Measurements from ENCODE around the gene MED23. TPM values are rescaled to one million over a fixed set of nuclear protein-coding genes. Genes with fewer than 3 reads are reported as not detected.

MED23 gene
- polyA plus RNA-seq, 2 donors: 8.3 to 12.8 TPM

GRCh38 chr6:131642987-131643611, 15.1 kb upstream of the MED23 start:
- Histone ChIP-seq H3K27me3 (ENCODE audit: control insufficient read depth in 1 of 2, insufficient read depth in 2 of 2, low read length in 2 of 2) (no peaks in the 10 kb centered on the region), H3K36me3 (ENCODE audit: control insufficient read depth in 2 of 2, insufficient read depth in 2 of 2, low read length in 1 of 2) (no peaks in the 10 kb centered on the region), H3K4me3 (ENCODE audit: low read depth in 1 of 2, low read length in 2 of 2) (no peak overlapping the region), H3K9me3 (ENCODE audit: control insufficient read depth in 2 of 2, insufficient read depth in 1 of 2, low read depth in 1 of 2, low read length in 1 of 2) (no peaks in the 10 kb centered on the region), H3K4me1 (ENCODE audit: control insufficient read depth in 2 of 2, insufficient read depth in 2 of 2, low read length in 1 of 2) (no peaks in the 10 kb centered on the region), H3K27ac (ENCODE audit: low read depth in 2 of 2, low read length in 1 of 2) (no peak overlapping the region)
- 40 to 42% methylated on average over 3 of the region's 3 CpGs for WGBS, 2 donors

- Histone ChIP-seq H3K27me3 (ENCODE audit: control insufficient read depth in 1 of 2, insufficient read depth in 2 of 2, low read length in 2 of 2) (no peaks in the 10 kb centered on the region), H3K9me3 (ENCODE audit: control insufficient read depth in 2 of 2, insufficient read depth in 1 of 2, low read depth in 1 of 2, low read length in 1 of 2) (no peaks in the 10 kb centered on the region), H3K27ac (ENCODE audit: low read depth in 2 of 2, low read length in 1 of 2) (no peak overlapping the region), H3K4me3 (ENCODE audit: low read depth in 1 of 2, low read length in 2 of 2) (no peak overlapping the region), H3K36me3 (ENCODE audit: control insufficient read depth in 2 of 2, insufficient read depth in 2 of 2, low read length in 1 of 2) (no peaks in the 10 kb centered on the region), H3K4me1 (ENCODE audit: control insufficient read depth in 2 of 2, insufficient read depth in 2 of 2, low read length in 1 of 2) (no peaks in the 10 kb centered on the region)
- 87 to 89% methylated on average over 6 of the region's 6 CpGs for WGBS, 2 donors
These were observed 14.5 kb upstream of the MED23 start for GRCh38 chr6:131642565-131642964.

GRCh38 chr6:131641554-131641953, 13.5 kb upstream of the MED23 start:
- Histone ChIP-seq H3K9me3 (ENCODE audit: control insufficient read depth in 2 of 2, insufficient read depth in 1 of 2, low read depth in 1 of 2, low read length in 1 of 2) (no peaks in the 10 kb centered on the region), H3K4me1 (ENCODE audit: control insufficient read depth in 2 of 2, insufficient read depth in 2 of 2, low read length in 1 of 2) (no peaks in the 10 kb centered on the region), H3K27me3 (ENCODE audit: control insufficient read depth in 1 of 2, insufficient read depth in 2 of 2, low read length in 2 of 2) (no peaks in the 10 kb centered on the region), H3K36me3 (ENCODE audit: control insufficient read depth in 2 of 2, insufficient read depth in 2 of 2, low read length in 1 of 2) (no peaks in the 10 kb centered on the region), H3K4me3 (ENCODE audit: low read depth in 1 of 2, low read length in 2 of 2) (no peak overlapping the region), H3K27ac (ENCODE audit: low read depth in 2 of 2, low read length in 1 of 2) (no peak overlapping the region)
- 89 to 94% methylated on average over 1 of the region's 1 CpG for WGBS, 2 donors

- Histone ChIP-seq H3K36me3 (ENCODE audit: control insufficient read depth in 2 of 2, insufficient read depth in 2 of 2, low read length in 1 of 2) (no peaks in the 10 kb centered on the region), H3K4me1 (ENCODE audit: control insufficient read depth in 2 of 2, insufficient read depth in 2 of 2, low read length in 1 of 2) (no peaks in the 10 kb centered on the region), H3K4me3 (ENCODE audit: low read depth in 1 of 2, low read length in 2 of 2) (no peak overlapping the region), H3K9me3 (ENCODE audit: control insufficient read depth in 2 of 2, insufficient read depth in 1 of 2, low read depth in 1 of 2, low read length in 1 of 2) (no peaks in the 10 kb centered on the region), H3K27me3 (ENCODE audit: control insufficient read depth in 1 of 2, insufficient read depth in 2 of 2, low read length in 2 of 2) (no peaks in the 10 kb centered on the region), H3K27ac (ENCODE audit: low read depth in 2 of 2, low read length in 1 of 2) (no peak overlapping the region)
- WGBS, 2 donors: 80 to 81% methylated on average over 3 of the region's 3 CpGs
These were observed 12.5 kb upstream of the MED23 start for GRCh38 chr6:131640576-131640975.

GRCh38 chr6:131640100-131640499, 12.1 kb upstream of the MED23 start:
- WGBS, 2 donors: 63 to 68% methylated on average over 2 of the region's 2 CpGs
- Histone ChIP-seq H3K36me3 (ENCODE audit: control insufficient read depth in 2 of 2, insufficient read depth in 2 of 2, low read length in 1 of 2) (no peaks in the 10 kb centered on the region), H3K27ac (ENCODE audit: low read depth in 2 of 2, low read length in 1 of 2) (no peak overlapping the region), H3K27me3 (ENCODE audit: control insufficient read depth in 1 of 2, insufficient read depth in 2 of 2, low read length in 2 of 2) (no peaks in the 10 kb centered on the region), H3K4me3 (ENCODE audit: low read depth in 1 of 2, low read length in 2 of 2) (no peak overlapping the region), H3K4me1 (ENCODE audit: control insufficient read depth in 2 of 2, insufficient read depth in 2 of 2, low read length in 1 of 2) (no peaks in the 10 kb centered on the region), H3K9me3 (ENCODE audit: control insufficient read depth in 2 of 2, insufficient read depth in 1 of 2, low read depth in 1 of 2, low read length in 1 of 2) (no peaks in the 10 kb centered on the region)

- Histone ChIP-seq H3K27ac (ENCODE audit: low read depth in 2 of 2, low read length in 1 of 2) (no peak overlapping the region), H3K4me3 (ENCODE audit: low read depth in 1 of 2, low read length in 2 of 2) (no peak overlapping the region), H3K4me1 (ENCODE audit: control insufficient read depth in 2 of 2, insufficient read depth in 2 of 2, low read length in 1 of 2) (no peaks in the 10 kb centered on the region), H3K27me3 (ENCODE audit: control insufficient read depth in 1 of 2, insufficient read depth in 2 of 2, low read length in 2 of 2) (no peaks in the 10 kb centered on the region), H3K36me3 (ENCODE audit: control insufficient read depth in 2 of 2, insufficient read depth in 2 of 2, low read length in 1 of 2) (no peaks in the 10 kb centered on the region), H3K9me3 (ENCODE audit: control insufficient read depth in 2 of 2, insufficient read depth in 1 of 2, low read depth in 1 of 2, low read length in 1 of 2) (no peaks in the 10 kb centered on the region)
- 83 to 86% methylated on average over 2 of the region's 2 CpGs for WGBS, 2 donors
These were observed 10.0 kb upstream of the MED23 start for GRCh38 chr6:131638013-131638412.

GRCh38 chr6:131636880-131637792, 9.1 kb upstream of the MED23 start, which contains the start of gene ENPP3:
Gene ENPP3 (plus strand): TSS chr6:131637302. CDS start chr6:131637385, 83 bp downstream.
- H3K4me3 ChIP-seq (ENCODE audit: low read depth in 1 of 2, low read length in 2 of 2): no peak within 1 kb of the TSS
- H3K27ac ChIP-seq (ENCODE audit: low read depth in 2 of 2, low read length in 1 of 2): no peak within 1 kb of the TSS
- H3K9me3 ChIP-seq (ENCODE audit: control insufficient read depth in 2 of 2, insufficient read depth in 1 of 2, low read depth in 1 of 2, low read length in 1 of 2): no peaks in the 10 kb centered on the region
- H3K27me3 ChIP-seq (ENCODE audit: control insufficient read depth in 1 of 2, insufficient read depth in 2 of 2, low read length in 2 of 2): no peaks in the 10 kb centered on the region
- WGBS, 2 donors: 70 to 72% methylated on average over 10 of the region's 10 CpGs
- H3K36me3 ChIP-seq (ENCODE audit: control insufficient read depth in 2 of 2, insufficient read depth in 2 of 2, low read length in 1 of 2): no peaks in the 10 kb centered on the region
- H3K4me1 ChIP-seq (ENCODE audit: control insufficient read depth in 2 of 2, insufficient read depth in 2 of 2, low read length in 1 of 2): no peaks in the 10 kb centered on the region

- WGBS, 2 donors: 80 to 85% methylated on average over 11 of the region's 11 CpGs
- H3K4me3 ChIP-seq (ENCODE audit: low read depth in 1 of 2, low read length in 2 of 2): no peak overlapping the region
- no peak overlapping the region for H3K27ac ChIP-seq (ENCODE audit: low read depth in 2 of 2, low read length in 1 of 2)
These were observed 7.6 kb upstream of the MED23 start for GRCh38 chr6:131635384-131636340.

GRCh38 chr6:131631625-131632289, 3.7 kb upstream of the MED23 start:
- H3K27ac ChIP-seq (ENCODE audit: low read depth in 2 of 2, low read length in 1 of 2): no peak overlapping the region
- WGBS, 2 donors: 85 to 92% methylated on average over 3 of the region's 3 CpGs

More at GRCh38 chr6:131635384-131636340, 7.6 kb upstream of the MED23 start:
- Histone ChIP-seq H3K9me3 (ENCODE audit: control insufficient read depth in 2 of 2, insufficient read depth in 1 of 2, low read depth in 1 of 2, low read length in 1 of 2) (no peaks in the 10 kb centered on the region), H3K27me3 (ENCODE audit: control insufficient read depth in 1 of 2, insufficient read depth in 2 of 2, low read length in 2 of 2) (no peaks in the 10 kb centered on the region), H3K4me1 (ENCODE audit: control insufficient read depth in 2 of 2, insufficient read depth in 2 of 2, low read length in 1 of 2) (no peaks in the 10 kb centered on the region), H3K36me3 (ENCODE audit: control insufficient read depth in 2 of 2, insufficient read depth in 2 of 2, low read length in 1 of 2) (no peaks in the 10 kb centered on the region)

More at GRCh38 chr6:131631625-131632289, 3.7 kb upstream of the MED23 start:
- Histone ChIP-seq H3K9me3 (ENCODE audit: control insufficient read depth in 2 of 2, insufficient read depth in 1 of 2, low read depth in 1 of 2, low read length in 1 of 2) (no peaks in the 10 kb centered on the region), H3K4me1 (ENCODE audit: control insufficient read depth in 2 of 2, insufficient read depth in 2 of 2, low read length in 1 of 2) (no peaks in the 10 kb centered on the region), H3K4me3 (ENCODE audit: low read depth in 1 of 2, low read length in 2 of 2) (no peak overlapping the region), H3K36me3 (ENCODE audit: control insufficient read depth in 2 of 2, insufficient read depth in 2 of 2, low read length in 1 of 2) (no peaks in the 10 kb centered on the region), H3K27me3 (ENCODE audit: control insufficient read depth in 1 of 2, insufficient read depth in 2 of 2, low read length in 2 of 2) (no peaks in the 10 kb centered on the region)

Data from esophagus (tissue), 2 donors.